H1 (cell line): Measurements from ENCODE around the gene CPSF4. TPM values are rescaled to one million over a fixed set of nuclear protein-coding genes. Genes with fewer than 3 reads are reported as not detected.

Experiments used
- BRCA1 ChIP-seq: IDR thresholded peaks from 2 replicates; pipeline ENCODE4 v1.6.1; 2012; ENCODE audit warnings: low read depth, low read length, improper control_type of control experiment
- CHD7 ChIP-seq: fragments of 300-600 bp; sonication (generic); IDR thresholded peaks from 2 replicates; pipeline ENCODE4 v1.7.1; 2012; ENCODE audit warnings: low read length, moderate library complexity, mild to moderate bottlenecking, inconsistent platforms; ENCODE audit not compliant: insufficient replicate concordance
- HDAC6 ChIP-seq: IDR thresholded peaks from one replicate; pipeline ENCODE4 v1.7.1; 2012; ENCODE audit warnings: low read depth, mild to moderate bottlenecking, inconsistent platforms, low read length, moderate library complexity
- NANOG ChIP-seq: IDR thresholded peaks from 2 replicates; pipeline ENCODE4 v1.6.1; 2011; ENCODE audit warnings: low read length, low read depth, mild to moderate bottlenecking, inconsistent platforms; ENCODE audit not compliant: insufficient read depth, poor library complexity, severe bottlenecking
- POLR2AphosphoS5 ChIP-seq: IDR thresholded peaks from 2 replicates; pipeline ENCODE4 v1.6.1; 2011; ENCODE audit warnings: low read depth, low read length
- SP1 ChIP-seq: IDR thresholded peaks from 2 replicates; pipeline ENCODE4 v1.6.1; 2011; ENCODE audit warnings: low read depth, low read length
- TAF7 ChIP-seq: optimal IDR thresholded peaks from 2 replicates; pipeline ENCODE3; 2011; ENCODE audit warnings: low read depth, mild to moderate bottlenecking, inconsistent platforms, low read length, moderate library complexity, borderline replicate concordance
- TEAD4 ChIP-seq: IDR thresholded peaks from 2 replicates; pipeline ENCODE4 v1.6.1; 2012; ENCODE audit warnings: low read depth, low read length, inconsistent platforms, mixed read lengths
- polyA plus RNA-seq, 7 experiments: library from polyadenylated mRNA; depleted of rRNA in 3 of 7; stranded (reverse) in 5 of 7; unstranded in 2 of 7; fragments of >200 nt in 5 of 7; fragments of 200-250 nt in 2 of 7; gene quantifications; 1 replicate in 5 of 7; 2 replicates in 1 of 7; 4 replicates in 1 of 7; pipeline versions ENCODE4 v1.2.1 to v1.2.3, GENCODE V29; 2011 to 2013; ENCODE audit warnings: missing spikeins in 2 of 7, mixed read lengths in 2 of 7
- total RNA-seq: library from RNA; stranded (reverse); fragmentation: NEBNext Ultra II Directional; extraction: Animal tissue kit (Norgen Biotek cat#: 25700); gene quantifications from 2 replicates; pipeline ENCODE4 v1.2.1, GENCODE V29; 2021
- TF ChIP-seq, protein P1 (sequence below), 3 experiments: IDR thresholded peaks; 1 replicate in 2 of 3; 2 replicates in 1 of 3; pipeline versions ENCODE4 v1.5.1 to v1.6.1; 2011; ENCODE audit warnings: low read length in 3 of 3, mild to moderate bottlenecking in 3 of 3, inconsistent platforms in 2 of 3, low read depth in 1 of 3, moderate library complexity in 1 of 3; ENCODE audit not compliant: insufficient read depth in 1 of 3; ENCODE audit errors: control extremely low read depth in 1 of 3

Gene CPSF4
- total and polyA plus RNA-seq, 2 of the 8 experiments (the other 6 are each of a cell fraction or from before 2014, with no cell fraction given), result 77.5 to 103 TPM

DNA sequence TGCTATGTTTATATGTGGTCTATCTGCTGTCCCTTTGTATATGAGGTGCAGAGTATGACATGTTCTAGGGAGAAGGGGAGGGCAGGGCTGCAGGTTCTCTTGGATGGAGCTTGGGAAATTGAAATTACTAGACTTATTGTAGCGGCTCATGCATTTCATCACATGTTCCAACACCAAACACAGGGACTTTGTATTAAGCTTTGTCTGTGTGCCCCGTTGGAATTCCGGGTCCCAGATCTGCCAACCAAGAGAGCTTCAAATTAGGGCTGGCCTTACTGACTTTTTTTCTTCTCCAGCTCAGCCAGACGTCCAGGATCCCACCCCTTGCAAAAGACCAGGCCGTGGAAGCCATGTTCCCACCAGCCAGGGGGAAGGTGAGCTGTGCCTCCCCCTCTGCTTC, 37.4 kb downstream of the CPSF4 start (continued):
- TF ChIP-seq CHD7 (no peak), POLR2AphosphoS5 (no peak), HDAC6 (no peak), NANOG (no peak), TAF7 (no peak), BRCA1 (no peak), SP1 (no peak), TEAD4 (no peak)
- TF ChIP-seq, protein P1, sequence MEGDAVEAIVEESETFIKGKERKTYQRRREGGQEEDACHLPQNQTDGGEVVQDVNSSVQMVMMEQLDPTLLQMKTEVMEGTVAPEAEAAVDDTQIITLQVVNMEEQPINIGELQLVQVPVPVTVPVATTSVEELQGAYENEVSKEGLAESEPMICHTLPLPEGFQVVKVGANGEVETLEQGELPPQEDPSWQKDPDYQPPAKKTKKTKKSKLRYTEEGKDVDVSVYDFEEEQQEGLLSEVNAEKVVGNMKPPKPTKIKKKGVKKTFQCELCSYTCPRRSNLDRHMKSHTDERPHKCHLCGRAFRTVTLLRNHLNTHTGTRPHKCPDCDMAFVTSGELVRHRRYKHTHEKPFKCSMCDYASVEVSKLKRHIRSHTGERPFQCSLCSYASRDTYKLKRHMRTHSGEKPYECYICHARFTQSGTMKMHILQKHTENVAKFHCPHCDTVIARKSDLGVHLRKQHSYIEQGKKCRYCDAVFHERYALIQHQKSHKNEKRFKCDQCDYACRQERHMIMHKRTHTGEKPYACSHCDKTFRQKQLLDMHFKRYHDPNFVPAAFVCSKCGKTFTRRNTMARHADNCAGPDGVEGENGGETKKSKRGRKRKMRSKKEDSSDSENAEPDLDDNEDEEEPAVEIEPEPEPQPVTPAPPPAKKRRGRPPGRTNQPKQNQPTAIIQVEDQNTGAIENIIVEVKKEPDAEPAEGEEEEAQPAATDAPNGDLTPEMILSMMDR (IDR thresholded peaks at IDR 0.05; ENCODE audit: control extremely low read depth in 1 of 3, insufficient read depth in 1 of 3, low read depth in 1 of 3, low read length in 3 of 3), result no peak
